Peyer's patch (tissue), 4 donors: ENCODE data around the gene PIAS1.

Experiments
- CTCF ChIP-seq, 6 experiments: fragments of 450-650 bp in 4 of 6; fragments of 200-600 bp in 2 of 6; sonication (generic) in 1 of 6; IDR thresholded peaks; one replicate each; pipeline ENCODE4 v1.5.1; 2017 to 2019; ENCODE audit warnings: antibody characterized with exemption in 6 of 6, mild to moderate bottlenecking in 3 of 6, moderate library complexity in 1 of 6
- POLR2A ChIP-seq, 2 donors: fragments of 450-650 bp; IDR thresholded peaks; one replicate each; pipeline ENCODE4 v1.5.1; 2017; ENCODE audit warnings: antibody characterized with exemption in 2 of 2, mild to moderate bottlenecking in 2 of 2, moderate library complexity in 2 of 2

GRCh38 chr15:68057034-68057433 lies 2.9 kb downstream of the PIAS1 start:
- TF ChIP-seq CTCF (IDR thresholded peaks at IDR 0.05) (no peak), POLR2A (IDR thresholded peaks at IDR 0.05) (no peak)
